Measurements from ENCODE around the gene PLIN1. TPM values are rescaled to one million over a fixed set of nuclear protein-coding genes. Genes with fewer than 3 reads are reported as not detected.

Gene PLIN1
- total and polyA plus RNA-seq, 5 donors from 2014 or later, result not detected

- no peak for ATAC-seq (ENCODE audit: low read depth in 2 of 2)
- no peaks in the 10 kb centered on the region for H3K4me1 Mint-ChIP-seq
- H3K27ac Mint-ChIP-seq, result no peak overlapping the region
Measured at GRCh38 chr15:89640245-89640644, 38.9 kb downstream of the PLIN1 start.

DNA sequence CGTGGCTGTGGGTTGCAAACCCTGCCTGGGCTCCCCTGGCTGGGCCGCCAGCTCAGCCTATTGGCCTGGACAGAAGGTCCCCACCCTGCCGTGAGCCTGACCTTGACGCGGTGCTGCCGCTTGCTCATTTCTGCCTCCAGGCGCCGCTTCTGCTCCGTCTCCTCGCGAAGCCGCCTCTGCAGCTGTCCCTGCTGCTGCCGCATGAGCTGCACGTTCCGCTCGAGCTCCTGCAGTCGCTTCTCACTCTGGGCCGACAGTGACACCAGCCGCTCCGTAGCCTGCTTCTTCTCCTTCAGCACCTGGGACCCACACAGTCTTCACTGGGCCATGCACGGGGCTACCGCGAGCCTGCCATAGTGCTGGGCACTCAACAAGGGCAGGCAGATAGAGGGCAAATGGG is 45.6 kb downstream of the PLIN1 start:
- Histone ChIP-seq H3K36me3 (ENCODE audit: control insufficient read depth, insufficient read depth, low read length) (no peaks in the 10 kb centered on the region), H3K9me3 (ENCODE audit: control insufficient read depth in 2 of 2, low read length in 2 of 2) (no peaks in the 10 kb centered on the region), H3K27me3 (ENCODE audit: control insufficient read depth, insufficient read depth, low read length) (no peaks in the 10 kb centered on the region), H3K27ac (ENCODE audit: insufficient read depth, low read length, poor library complexity, severe bottlenecking) (no peak overlapping the region), H3K4me3 (ENCODE audit: low read depth, low read length) (no peak overlapping the region), H3K4me1 (ENCODE audit: control insufficient read depth, insufficient read depth, low read length, poor library complexity, severe bottlenecking) (no peaks in the 10 kb centered on the region)
- H3K36me3 Mint-ChIP-seq, result no peaks in the 10 kb centered on the region
- DNase-seq (no peak), ATAC-seq (ENCODE audit: low read depth in 2 of 2) (no peak)
- no peak overlapping the region for H3K27ac Mint-ChIP-seq
- no peaks in the 10 kb centered on the region for H3K27me3 Mint-ChIP-seq
- H3K4me3 Mint-ChIP-seq, result no peak overlapping the region
- H3K9me3 Mint-ChIP-seq, result peaks cover 0 to 5% (median 0%) of the 10 kb centered on the region in 7 donors
- H3K4me1 Mint-ChIP-seq, result no peaks in the 10 kb centered on the region

More at GRCh38 chr15:89640245-89640644, 38.9 kb downstream of the PLIN1 start:
- H3K4me3 Mint-ChIP-seq, result no peak overlapping the region
- no peaks in the 10 kb centered on the region for H3K27me3 Mint-ChIP-seq
- no peaks in the 10 kb centered on the region for H3K27me3 ChIP-seq (ENCODE audit: control insufficient read depth, insufficient read depth, low read length)
- no peaks in the 10 kb centered on the region for H3K9me3 ChIP-seq (ENCODE audit: control insufficient read depth in 2 of 2, low read length in 2 of 2)
- H3K9me3 Mint-ChIP-seq, result peaks cover 0 to 2% (median 0%) of the 10 kb centered on the region in 7 donors
- DNase-seq, result no peak
- H3K36me3 ChIP-seq (ENCODE audit: control insufficient read depth, insufficient read depth, low read length), result no peaks in the 10 kb centered on the region
- no peak overlapping the region for H3K4me3 ChIP-seq (ENCODE audit: low read depth, low read length)
- H3K4me1 ChIP-seq (ENCODE audit: control insufficient read depth, insufficient read depth, low read length, poor library complexity, severe bottlenecking), result no peaks in the 10 kb centered on the region
- no peaks in the 10 kb centered on the region for H3K36me3 Mint-ChIP-seq
- H3K27ac ChIP-seq (ENCODE audit: insufficient read depth, low read length, poor library complexity, severe bottlenecking), result no peak overlapping the region

- no peaks in the 10 kb centered on the region for H3K27me3 ChIP-seq (ENCODE audit: control insufficient read depth, insufficient read depth, low read length)
- H3K4me1 ChIP-seq (ENCODE audit: control insufficient read depth, insufficient read depth, low read length, poor library complexity, severe bottlenecking), result no peaks in the 10 kb centered on the region
- DNase-seq, result no peak
- no peaks in the 10 kb centered on the region for H3K36me3 Mint-ChIP-seq
- H3K4me3 ChIP-seq (ENCODE audit: low read depth, low read length), result no peak overlapping the region
- no peaks in the 10 kb centered on the region for H3K4me1 Mint-ChIP-seq
- no peaks in the 10 kb centered on the region for H3K27me3 Mint-ChIP-seq
- H3K9me3 ChIP-seq (ENCODE audit: control insufficient read depth in 2 of 2, low read length in 2 of 2), result no peaks in the 10 kb centered on the region
- H3K36me3 ChIP-seq (ENCODE audit: control insufficient read depth, insufficient read depth, low read length), result no peaks in the 10 kb centered on the region
- H3K27ac Mint-ChIP-seq, result no peak overlapping the region
- no peak overlapping the region for H3K4me3 Mint-ChIP-seq
- no peak overlapping the region for H3K27ac ChIP-seq (ENCODE audit: insufficient read depth, low read length, poor library complexity, severe bottlenecking)
- no peak for ATAC-seq (ENCODE audit: low read depth in 2 of 2)
- H3K9me3 Mint-ChIP-seq, result peaks cover 0 to 5% (median 0%) of the 10 kb centered on the region in 7 donors
Measured at GRCh38 chr15:89632563-89633430, 46.4 kb downstream of the PLIN1 start.

- no peaks in the 10 kb centered on the region for H3K36me3 ChIP-seq (ENCODE audit: control insufficient read depth, insufficient read depth, low read length)
- no peak overlapping the region for H3K27ac ChIP-seq (ENCODE audit: insufficient read depth, low read length, poor library complexity, severe bottlenecking)
- no peak overlapping the region for H3K4me3 ChIP-seq (ENCODE audit: low read depth, low read length)
- H3K9me3 ChIP-seq (ENCODE audit: control insufficient read depth in 2 of 2, low read length in 2 of 2), result no peaks in the 10 kb centered on the region
- DNase-seq (no peak), ATAC-seq (ENCODE audit: low read depth in 2 of 2) (no peak)
- Mint-ChIP-seq H3K9me3 (peaks cover 0 to 5% (median 0%) of the 10 kb centered on the region in 7 donors), H3K4me1 (no peaks in the 10 kb centered on the region), H3K27me3 (no peaks in the 10 kb centered on the region), H3K4me3 (no peak overlapping the region), H3K27ac (no peak overlapping the region), H3K36me3 (no peaks in the 10 kb centered on the region)
- H3K4me1 ChIP-seq (ENCODE audit: control insufficient read depth, insufficient read depth, low read length, poor library complexity, severe bottlenecking), result no peaks in the 10 kb centered on the region
- no peaks in the 10 kb centered on the region for H3K27me3 ChIP-seq (ENCODE audit: control insufficient read depth, insufficient read depth, low read length)
Measured at GRCh38 chr15:89631902-89632264, 47.3 kb downstream of the PLIN1 start.

DNA sequence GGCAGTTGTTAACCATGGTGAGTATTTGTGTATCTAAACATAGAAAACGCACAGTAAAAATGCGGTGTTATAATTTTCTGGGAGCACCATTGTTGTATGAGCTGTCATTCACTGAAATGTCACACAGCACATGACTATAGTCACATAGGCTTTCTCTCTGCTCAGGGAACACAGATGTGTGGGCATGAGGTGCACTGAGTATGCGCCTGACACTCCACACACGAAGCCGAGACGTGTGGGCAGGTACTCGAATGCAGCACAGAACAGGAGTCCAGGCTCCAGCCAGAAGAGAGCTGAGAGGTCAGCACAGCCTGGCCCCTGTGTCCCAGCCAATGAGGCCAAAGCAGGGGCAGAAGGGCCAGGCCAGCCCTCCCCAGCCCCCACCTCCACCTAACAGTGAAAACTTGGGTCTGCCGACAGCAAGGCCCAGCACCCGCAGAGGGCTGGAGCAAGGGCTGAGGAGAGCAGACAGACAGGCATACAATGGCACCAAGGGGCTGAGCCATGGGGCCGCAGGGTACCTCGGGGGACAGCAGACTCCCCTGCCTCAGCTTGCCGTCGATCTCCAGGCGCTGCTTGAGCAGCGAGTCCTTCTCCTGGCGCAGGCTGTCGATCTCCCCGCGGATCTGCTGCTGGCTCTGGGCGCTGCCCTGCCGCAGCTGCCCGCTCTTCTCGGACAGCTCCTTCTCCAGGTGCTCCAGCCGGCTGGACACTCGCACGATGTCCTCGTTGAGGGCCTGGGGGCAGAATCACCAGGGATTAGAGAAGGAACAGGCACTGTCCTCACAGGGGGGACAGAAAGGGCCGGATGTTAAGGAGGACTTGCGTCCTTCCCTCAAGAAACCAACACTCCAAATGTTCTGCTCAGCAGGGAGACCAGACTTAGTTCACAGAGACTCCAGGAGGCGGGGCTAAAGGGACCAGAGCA is 47.9 kb downstream of the PLIN1 start:
- no peaks in the 10 kb centered on the region for H3K36me3 ChIP-seq (ENCODE audit: control insufficient read depth, insufficient read depth, low read length)
- peaks cover 0 to 5% (median 0%) of the 10 kb centered on the region in 7 donors for H3K9me3 Mint-ChIP-seq
- ATAC-seq (ENCODE audit: low read depth in 2 of 2) (no peak), DNase-seq (no peak)
- H3K4me1 ChIP-seq (ENCODE audit: control insufficient read depth, insufficient read depth, low read length, poor library complexity, severe bottlenecking), result no peaks in the 10 kb centered on the region
- H3K9me3 ChIP-seq (ENCODE audit: control insufficient read depth in 2 of 2, low read length in 2 of 2), result no peaks in the 10 kb centered on the region
- no peak overlapping the region for H3K27ac Mint-ChIP-seq
- no peak overlapping the region for H3K27ac ChIP-seq (ENCODE audit: insufficient read depth, low read length, poor library complexity, severe bottlenecking)
- H3K27me3 Mint-ChIP-seq, result no peaks in the 10 kb centered on the region
- no peak overlapping the region for H3K4me3 ChIP-seq (ENCODE audit: low read depth, low read length)
- no peaks in the 10 kb centered on the region for H3K4me1 Mint-ChIP-seq
- no peaks in the 10 kb centered on the region for H3K36me3 Mint-ChIP-seq
- H3K4me3 Mint-ChIP-seq, result no peak overlapping the region
- H3K27me3 ChIP-seq (ENCODE audit: control insufficient read depth, insufficient read depth, low read length), result no peaks in the 10 kb centered on the region

DNA sequence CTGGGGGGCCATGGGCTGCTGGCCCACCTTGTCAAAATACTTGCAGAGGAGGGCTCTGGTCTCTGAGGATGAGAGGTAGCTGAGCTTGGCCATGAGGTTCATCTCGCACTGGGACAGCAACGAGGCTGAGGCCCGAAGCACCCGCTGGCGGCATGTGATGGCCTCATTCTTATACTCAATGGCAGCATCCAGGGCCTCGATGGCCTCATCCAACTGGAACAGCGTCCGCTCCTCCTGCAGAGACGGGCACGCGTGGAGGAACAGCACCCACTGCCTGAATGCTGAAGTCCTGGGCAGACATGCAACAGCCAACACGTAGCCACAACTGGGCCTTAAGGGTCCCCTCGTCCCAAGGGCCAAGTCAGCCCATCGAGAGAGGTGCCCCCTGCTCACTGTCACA is 48.9 kb downstream of the PLIN1 start:
- no peaks in the 10 kb centered on the region for H3K27me3 Mint-ChIP-seq
- peaks cover 0 to 4% (median 0%) of the 10 kb centered on the region in 7 donors for H3K9me3 Mint-ChIP-seq
- Histone ChIP-seq H3K27me3 (ENCODE audit: control insufficient read depth, insufficient read depth, low read length) (no peaks in the 10 kb centered on the region), H3K4me1 (ENCODE audit: control insufficient read depth, insufficient read depth, low read length, poor library complexity, severe bottlenecking) (no peaks in the 10 kb centered on the region), H3K4me3 (ENCODE audit: low read depth, low read length) (no peak overlapping the region), H3K9me3 (ENCODE audit: control insufficient read depth in 2 of 2, low read length in 2 of 2) (no peaks in the 10 kb centered on the region), H3K27ac (ENCODE audit: insufficient read depth, low read length, poor library complexity, severe bottlenecking) (no peak overlapping the region), H3K36me3 (ENCODE audit: control insufficient read depth, insufficient read depth, low read length) (no peaks in the 10 kb centered on the region)
- H3K36me3 Mint-ChIP-seq, result no peaks in the 10 kb centered on the region
- no peak overlapping the region for H3K27ac Mint-ChIP-seq
- ATAC-seq (ENCODE audit: low read depth in 2 of 2), result no peak
- no peak for DNase-seq
- H3K4me3 Mint-ChIP-seq, result no peak overlapping the region
- H3K4me1 Mint-ChIP-seq, result no peaks in the 10 kb centered on the region

DNA sequence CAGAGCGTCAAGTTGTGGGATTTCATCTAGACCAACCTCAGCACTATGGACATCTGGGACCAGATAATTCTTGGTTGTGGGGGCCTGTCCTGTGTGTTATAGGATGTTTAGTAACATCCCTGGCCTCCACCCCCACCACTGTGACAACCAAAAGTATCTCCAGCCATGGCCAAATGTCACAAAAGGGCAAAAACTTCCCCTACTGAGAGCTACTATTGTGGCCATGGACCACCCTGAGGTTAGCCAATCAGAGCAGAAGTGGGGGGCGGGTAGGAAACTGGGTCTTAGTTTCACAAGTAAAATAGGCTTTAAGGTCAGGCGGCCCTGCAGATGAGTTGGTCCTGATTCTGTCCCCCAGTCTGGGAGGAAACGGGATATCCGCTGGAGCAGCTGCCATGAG is 49.3 kb downstream of the PLIN1 start:
- no peaks in the 10 kb centered on the region for H3K4me1 Mint-ChIP-seq
- H3K27me3 Mint-ChIP-seq, result no peaks in the 10 kb centered on the region
- Histone ChIP-seq H3K4me3 (ENCODE audit: low read depth, low read length) (no peak overlapping the region), H3K27ac (ENCODE audit: insufficient read depth, low read length, poor library complexity, severe bottlenecking) (no peak overlapping the region), H3K27me3 (ENCODE audit: control insufficient read depth, insufficient read depth, low read length) (no peaks in the 10 kb centered on the region), H3K36me3 (ENCODE audit: control insufficient read depth, insufficient read depth, low read length) (no peaks in the 10 kb centered on the region), H3K9me3 (ENCODE audit: control insufficient read depth in 2 of 2, low read length in 2 of 2) (no peaks in the 10 kb centered on the region), H3K4me1 (ENCODE audit: control insufficient read depth, insufficient read depth, low read length, poor library complexity, severe bottlenecking) (no peaks in the 10 kb centered on the region)
- no peak overlapping the region for H3K4me3 Mint-ChIP-seq
- H3K36me3 Mint-ChIP-seq, result no peaks in the 10 kb centered on the region
- no peak for ATAC-seq (ENCODE audit: low read depth in 2 of 2)
- no peak for DNase-seq
- peaks cover 0 to 3% (median 0%) of the 10 kb centered on the region in 7 donors for H3K9me3 Mint-ChIP-seq
- H3K27ac Mint-ChIP-seq, result no peak overlapping the region
